Measurements from ENCODE around the gene ST6GALNAC5.

- TF ChIP-seq POLR2A (IDR thresholded peaks at IDR 0.05), result no peak
- TF ChIP-seq CTCF (IDR thresholded peaks at IDR 0.05), result no peak
Observed at GRCh38 chr1:76949503-76949902, 82.2 kb downstream of the ST6GALNAC5 start.

Data from suprapubic skin (tissue), 3 donors.